ENCODE results near the gene LCK.
"Not testable (repeated sequence)": the region's sequence is repeated elsewhere in the genome, so short reads cannot be mapped to it uniquely, and the experiment has no call there.

Gene LCK

DNA sequence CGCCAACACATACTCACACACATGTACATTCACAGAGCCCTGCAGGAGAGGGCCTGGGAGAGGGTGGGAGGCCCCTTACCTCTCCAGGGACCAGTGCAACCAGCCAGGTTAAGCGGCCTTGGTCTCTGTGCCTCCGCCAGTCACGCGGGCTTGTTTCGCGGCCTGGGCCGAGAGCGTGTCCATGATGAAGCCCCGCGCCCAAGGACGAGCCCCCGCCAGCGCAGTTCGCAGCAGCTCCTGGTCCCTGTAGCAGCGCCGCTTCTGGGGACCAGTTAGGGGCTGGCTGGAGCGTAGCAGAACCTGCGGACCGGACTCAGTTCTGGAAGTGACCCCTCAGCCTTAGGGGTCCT is 11.3 kb upstream of the LCK start:
- DNase-seq (ENCODE audit: low read depth in 2 of 2) = no peak

DNA sequence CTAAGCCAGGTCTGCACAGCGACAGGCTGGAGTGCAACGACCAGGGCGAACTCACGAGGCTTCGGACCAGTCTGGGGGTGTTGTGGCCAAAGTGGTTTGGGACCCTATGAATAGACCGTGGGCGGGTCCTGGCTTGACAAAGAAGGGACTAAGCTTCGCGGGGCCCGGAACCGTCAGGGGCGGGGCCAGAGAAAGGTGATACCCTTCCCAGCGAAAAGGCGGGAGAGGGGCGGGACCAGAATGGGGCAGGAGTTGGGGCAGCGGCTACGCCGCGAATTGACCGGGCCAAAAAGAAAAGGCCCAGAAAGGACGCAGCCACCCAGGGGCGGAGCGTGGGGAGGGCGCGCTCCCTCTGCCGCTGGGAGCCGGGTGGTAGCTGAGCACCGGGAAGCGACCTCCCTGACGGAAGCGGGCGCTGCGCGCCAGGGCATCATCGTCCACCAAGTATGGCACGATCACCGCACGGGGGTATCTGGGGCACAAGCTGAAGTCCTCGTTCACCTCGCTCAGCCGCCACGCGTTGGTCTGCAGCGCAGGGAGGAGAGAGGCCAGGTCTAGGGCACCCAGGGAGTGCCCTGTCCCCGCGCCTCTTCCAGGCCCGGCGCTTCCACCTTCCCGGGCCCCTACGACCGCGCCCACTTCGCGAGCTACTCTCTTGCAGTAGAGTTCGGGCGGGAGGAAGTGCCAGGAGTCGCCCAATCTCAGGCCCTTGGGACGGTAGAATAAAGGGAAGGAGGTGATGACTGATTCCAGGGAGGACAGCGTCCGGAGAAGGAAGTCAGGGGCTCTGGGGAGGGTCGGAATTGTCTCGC is 10.7 kb upstream of the LCK start:
- peak in 1 of 2 donors; percentile 30 for DNase-seq (ENCODE audit: low read depth in 2 of 2)

GRCh38 chr1:32241001-32241763 is 9.9 kb upstream of the LCK start:
- no peak for DNase-seq (ENCODE audit: low read depth in 2 of 2)

- DNase-seq (ENCODE audit: low read depth in 2 of 2) = no peak
Observed at GRCh38 chr1:32242341-32242851, 8.7 kb upstream of the LCK start.

DNA sequence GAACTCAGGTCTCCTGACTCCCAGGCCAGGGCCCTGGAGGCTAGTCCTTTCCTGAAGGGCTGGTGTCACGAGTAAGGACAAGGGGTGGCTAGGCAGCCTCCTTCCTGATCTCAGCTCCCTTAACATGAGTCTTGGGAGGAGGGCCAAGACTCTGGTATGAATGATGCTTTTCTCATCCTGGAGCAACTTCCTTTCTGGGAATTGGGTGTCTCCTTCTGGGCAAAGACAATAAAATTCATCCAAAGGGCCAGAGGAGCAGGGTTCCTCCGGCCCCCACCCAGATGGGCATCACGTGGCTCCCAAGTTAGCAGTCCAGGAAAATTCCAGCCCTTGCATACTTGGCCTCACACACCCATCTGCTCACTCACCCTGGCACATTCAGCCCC is 4.2 kb upstream of the LCK start, which contains the start of gene FAM167B:
Gene FAM167B, plus strand, starts transcription at position 335 of the 386 bp plus-strand sequence. CDS start 200 bp downstream, outside the sequence.
- DNase-seq (ENCODE audit: low read depth in 2 of 2) = no peak

DNA sequence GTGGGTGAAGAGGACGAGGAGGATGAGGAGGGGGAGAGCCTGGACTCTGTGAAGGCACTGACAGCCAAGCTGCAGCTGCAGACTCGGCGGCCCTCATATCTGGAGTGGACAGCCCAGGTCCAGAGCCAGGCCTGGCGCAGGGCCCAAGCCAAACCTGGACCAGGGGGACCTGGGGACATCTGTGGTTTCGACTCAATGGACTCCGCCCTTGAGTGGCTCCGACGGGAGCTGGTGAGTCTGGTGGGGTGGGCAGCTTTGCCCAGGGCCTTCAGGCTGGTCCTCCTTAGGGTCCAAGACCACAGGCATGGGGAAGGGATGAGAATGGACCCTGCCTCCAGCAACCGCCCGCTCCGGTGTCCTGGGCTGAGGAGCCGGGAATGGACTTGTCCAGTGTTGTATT is 3.6 kb upstream of the LCK start:
- DNase-seq (ENCODE audit: low read depth in 2 of 2) = no peak

GRCh38 chr1:32247983-32248889 is 2.8 kb upstream of the LCK start:
- peak in 1 of 2 donors; percentile 54 for DNase-seq (ENCODE audit: low read depth in 2 of 2)

DNA sequence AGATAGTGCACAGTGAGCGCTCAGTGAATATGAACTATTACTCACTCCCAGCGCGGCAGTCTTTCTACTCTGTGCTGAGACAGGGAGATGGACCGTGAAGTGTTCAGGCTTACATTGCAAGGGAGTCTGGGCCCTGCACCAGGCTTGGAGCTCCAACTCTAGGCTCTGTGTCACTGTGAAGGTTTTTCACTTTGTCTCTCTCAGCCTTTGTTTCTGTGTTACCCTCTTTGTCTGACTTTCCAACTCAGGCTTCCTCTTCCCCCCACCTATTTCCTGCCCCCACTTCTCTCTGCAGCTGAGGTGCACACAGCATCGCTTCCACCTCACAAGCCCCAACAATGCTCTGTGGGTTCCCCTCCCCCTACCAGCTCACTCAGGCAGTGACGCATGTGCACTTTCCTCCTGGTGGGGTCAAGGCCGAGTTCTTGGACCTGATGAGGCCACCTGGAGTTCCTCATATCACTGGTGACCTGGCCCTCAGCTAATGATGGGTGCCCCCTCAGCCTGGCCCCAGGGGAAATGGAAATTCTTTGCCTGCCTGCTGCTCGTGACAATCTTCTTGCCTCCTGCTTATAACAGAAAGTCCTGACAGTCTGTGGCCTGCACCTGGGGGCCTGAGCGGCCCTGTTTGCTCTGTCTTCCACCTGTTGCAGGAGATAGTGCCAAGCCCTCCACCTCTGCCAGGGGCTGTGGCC is 1.1 kb upstream of the LCK start:
- peak; percentile 64 to 71 for DNase-seq (ENCODE audit: low read depth in 2 of 2)

- DNase-seq (ENCODE audit: low read depth in 2 of 2) = no peak
Observed at GRCh38 chr1:32255072-32256071, 4.3 kb downstream of the LCK start.

- no peak for DNase-seq (ENCODE audit: low read depth in 2 of 2)
Observed at GRCh38 chr1:32256473-32257226, 5.6 kb downstream of the LCK start.

- no peak for DNase-seq (ENCODE audit: low read depth in 2 of 2)
Observed at GRCh38 chr1:32257227-32257508, 6.1 kb downstream of the LCK start.

- DNase-seq (ENCODE audit: low read depth in 2 of 2) = not testable (repeated sequence)
Observed at GRCh38 chr1:32263236-32263593, 12.2 kb downstream of the LCK start.

GRCh38 chr1:32263744-32264143 is 12.7 kb downstream of the LCK start:
- DNase-seq (ENCODE audit: low read depth in 2 of 2) = no peak

DNA sequence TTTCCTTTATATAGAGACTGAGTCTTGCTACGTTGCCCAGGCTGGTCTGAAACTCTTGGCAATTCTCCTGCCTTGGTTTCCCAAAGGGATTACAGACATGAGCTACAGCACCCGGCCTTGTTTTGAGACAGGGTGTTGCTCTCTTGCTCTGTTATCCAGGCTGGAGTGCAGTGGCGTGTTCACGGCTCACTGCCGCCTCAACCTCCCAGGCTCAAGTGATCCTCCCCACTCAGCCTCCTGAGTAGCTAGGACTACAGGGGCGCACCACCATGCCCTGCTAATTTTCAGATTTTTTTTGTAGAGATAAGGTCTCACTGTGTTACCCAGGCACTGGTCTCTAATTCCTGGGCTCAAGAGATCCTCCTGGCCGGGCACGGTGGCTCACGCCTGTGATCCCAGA is 14.8 kb downstream of the LCK start:
- DNase-seq (ENCODE audit: low read depth in 2 of 2) = no peak

DNA sequence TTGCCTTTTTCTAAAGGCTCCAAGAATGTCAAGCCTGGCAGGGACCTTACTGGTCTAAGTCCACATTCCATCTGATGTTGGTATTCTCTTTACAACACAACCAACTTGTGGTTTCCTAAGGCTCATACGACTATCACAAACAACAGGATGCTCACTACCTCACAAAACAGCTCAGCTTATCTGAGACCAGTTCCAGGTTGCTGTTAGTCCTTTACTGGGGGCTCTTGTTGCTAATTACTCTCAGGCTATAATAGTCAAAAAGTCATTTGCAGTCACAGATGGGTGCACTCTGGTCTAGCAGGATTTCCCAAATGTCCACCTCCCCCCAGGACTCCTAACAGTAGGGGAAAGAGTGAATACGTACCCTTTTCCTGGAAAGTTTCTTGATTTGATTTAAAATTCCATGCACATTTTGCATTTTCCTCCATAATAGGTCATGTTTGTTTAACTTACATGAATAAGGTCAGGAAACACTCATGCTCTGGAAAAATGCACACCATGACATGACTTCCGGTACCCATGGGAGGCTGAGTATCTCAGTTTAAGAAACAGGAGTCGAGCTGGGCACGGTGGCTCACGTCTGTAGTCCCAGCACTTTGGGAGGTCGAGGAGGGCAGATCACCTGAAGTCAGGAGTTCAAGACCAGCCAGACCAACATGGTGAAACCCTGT is 16.0 kb downstream of the LCK start:
- DNase-seq (ENCODE audit: low read depth in 2 of 2) = no peak

DNA sequence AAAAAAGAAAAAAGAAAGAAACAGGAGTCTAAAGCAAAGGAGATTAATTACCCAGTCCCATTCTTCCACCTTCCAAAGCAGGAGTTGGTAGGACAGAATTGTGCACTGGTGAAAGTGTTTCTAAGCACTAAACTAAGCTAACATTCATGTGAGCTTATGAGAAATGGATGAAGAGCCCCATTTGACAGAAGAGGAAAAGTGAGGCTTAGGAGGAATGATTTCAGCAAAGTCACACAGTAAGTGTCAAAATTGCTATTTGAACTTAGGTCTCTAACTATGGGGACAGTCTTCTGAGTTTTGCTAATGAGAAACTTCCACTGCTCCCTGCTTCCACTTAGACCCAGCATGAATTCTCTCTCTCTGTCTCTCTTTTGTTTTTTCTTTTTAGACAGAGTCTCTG is 18.7 kb downstream of the LCK start:
- DNase-seq (ENCODE audit: low read depth in 2 of 2) = no peak

- no peak for DNase-seq (ENCODE audit: low read depth in 2 of 2)
Observed at GRCh38 chr1:32272557-32273390, 21.7 kb downstream of the LCK start.
